ENCODE measurements around the gene NIP7. TPM values are rescaled to one million over a fixed set of nuclear protein-coding genes. Genes with fewer than 3 reads are reported as not detected.

The NIP7 gene
- total RNA-seq, 1 donor from 2014 or later: 9.6 TPM

GRCh38 chr16:69371564-69371963 is 32.0 kb downstream of the NIP7 start:
- ATAC-seq (no peak), DNase-seq (ENCODE audit: missing footprints) (no peak)
- intact Hi-C loops (cut with DNase I): no loop called here

DNA sequence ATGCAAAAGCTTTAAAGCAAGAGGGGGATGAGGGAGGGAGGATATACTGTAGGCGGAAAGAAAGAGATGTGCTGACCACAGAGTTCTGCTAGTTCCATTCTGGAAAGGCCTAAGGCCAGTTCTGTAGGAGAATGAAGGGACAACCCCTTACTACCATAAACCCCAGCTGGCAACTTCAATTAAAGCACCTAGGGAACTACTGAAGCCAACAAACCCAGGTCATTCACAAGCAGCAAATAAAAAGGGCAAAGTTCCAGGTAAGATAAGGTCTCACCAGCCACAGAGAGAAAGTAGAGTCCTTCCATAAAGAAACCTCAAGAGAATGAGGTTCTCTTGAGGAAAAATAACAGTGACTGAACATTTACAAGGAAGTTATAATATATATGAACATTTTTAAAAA is 33.4 kb downstream of the NIP7 start:
- DNase-seq (ENCODE audit: missing footprints) (no peak), ATAC-seq (no peak)
- intact Hi-C loops (cut with DNase I): no loop called here

GRCh38 chr16:69376393-69377059 is 37.0 kb downstream of the NIP7 start:
- DNase-seq (ENCODE audit: missing footprints): no peak
- no peak for ATAC-seq
- intact Hi-C loops (cut with DNase I): no loop called here

DNA sequence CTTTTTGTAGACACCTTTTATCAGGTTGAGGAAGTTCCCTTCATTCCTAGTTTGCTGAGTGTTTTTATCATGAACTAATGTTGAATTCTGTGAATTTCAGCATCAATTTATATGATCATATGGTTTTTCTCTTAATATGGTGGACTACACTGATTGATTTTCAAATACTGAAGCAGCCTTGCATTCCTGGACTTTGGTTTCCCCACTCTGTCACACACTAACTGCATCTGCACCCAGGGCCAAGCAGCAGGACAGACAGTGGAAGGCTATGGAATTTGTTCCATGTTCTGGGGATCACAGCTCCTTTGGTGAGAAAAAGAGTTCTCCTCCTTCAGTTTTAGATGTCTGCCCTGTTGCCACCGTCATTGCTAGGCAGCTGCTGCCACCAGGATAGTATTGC is 38.5 kb downstream of the NIP7 start:
- ATAC-seq (no peak), DNase-seq (ENCODE audit: missing footprints) (no peak)
- intact Hi-C loops (cut with DNase I): no loop called here

GRCh38 chr16:69378760-69379159 is 39.2 kb downstream of the NIP7 start:
- ATAC-seq (no peak), DNase-seq (ENCODE audit: missing footprints) (no peak)
- intact Hi-C loops (cut with DNase I): no loop called here

- intact Hi-C loops (cut with DNase I): loop anchor here (5.0 kb wide), 1 partner anchor 39 kb away; no protein-coding TSS in a partner anchor
- ATAC-seq (no peak), DNase-seq (ENCODE audit: missing footprints) (no peak)
Observed at GRCh38 chr16:69381231-69381630, 41.7 kb downstream of the NIP7 start.

DNA sequence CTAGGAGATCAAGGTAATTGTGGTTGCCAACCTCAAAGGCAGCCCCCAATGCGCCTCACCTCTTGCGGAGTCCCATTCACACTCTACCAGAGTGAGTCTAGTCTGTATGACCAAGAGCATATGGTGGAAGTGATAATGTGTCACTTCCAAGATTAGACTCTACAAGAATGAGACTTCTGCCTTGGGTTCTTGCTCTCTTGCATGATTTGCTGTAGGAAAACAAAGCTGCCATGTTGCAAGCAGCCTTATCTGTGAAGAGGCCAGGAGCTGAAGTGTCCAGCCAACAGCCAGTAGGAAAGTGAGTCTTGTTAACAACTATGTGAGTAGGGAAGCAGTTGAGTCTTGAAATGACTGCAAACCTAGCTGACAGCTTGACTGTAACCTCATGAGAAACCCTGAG is 42.8 kb downstream of the NIP7 start:
- no peak for ATAC-seq
- intact Hi-C loops (cut with DNase I): loop anchor here (5.0 kb wide), 1 partner anchor 40 kb away; no protein-coding TSS in a partner anchor
- DNase-seq (ENCODE audit: missing footprints): no peak

GRCh38 chr16:69384974-69385373 is 45.4 kb downstream of the NIP7 start:
- DNase-seq (ENCODE audit: missing footprints) (no peak), ATAC-seq (no peak)
- intact Hi-C loops (cut with DNase I): loop anchor here (5.0 kb wide), 2 partner anchors 43 to 372 kb away; no protein-coding TSS in a partner anchor

GRCh38 chr16:69386596-69386995 is 47.0 kb downstream of the NIP7 start:
- ATAC-seq (no peak), DNase-seq (ENCODE audit: missing footprints) (no peak)
- intact Hi-C loops (cut with DNase I): loop anchor here (5.0 kb wide), 1 partner anchor 371 kb away; no protein-coding TSS in a partner anchor

Other genes starting within 250 kb of the NIP7 start
- 0.30 TPM for gene HAS3, start 234.1 kb upstream of the NIP7 start, total RNA-seq
- gene CHTF8, start 207.2 kb upstream of the NIP7 start, total RNA-seq: 58.3 TPM
- 26.6 TPM for gene UTP4, start 207.1 kb upstream of the NIP7 start, total RNA-seq
- gene SNTB2, start 152.6 kb upstream of the NIP7 start, total RNA-seq: 16.5 TPM
- 29.6 TPM for gene VPS4A, start 28.4 kb upstream of the NIP7 start, total RNA-seq
- 5.2 TPM for gene PDF, start 9.2 kb upstream of the NIP7 start, total RNA-seq
- 19.6 TPM for gene COG8, start 208 bp upstream of the NIP7 start, total RNA-seq
- not detected for gene TMED6, start 12.0 kb downstream of the NIP7 start, total RNA-seq
- 24.8 TPM for gene TERF2, start 46.2 kb downstream of the NIP7 start, total RNA-seq
- gene CYB5B, start 84.8 kb downstream of the NIP7 start, total RNA-seq: 65.5 TPM
- gene NFAT5, start 226.2 kb downstream of the NIP7 start, total RNA-seq: 16.2 TPM